ENCODE results near the gene UGT1A6.
"Not testable (repeated sequence)": the region's sequence is repeated elsewhere in the genome, so short reads cannot be mapped to it uniquely, and the experiment has no call there.

The UGT1A6 gene

GRCh38 chr2:233736868-233737653 lies 44.4 kb downstream of the UGT1A6 start:
- not testable (repeated sequence) for DNase-seq

DNA sequence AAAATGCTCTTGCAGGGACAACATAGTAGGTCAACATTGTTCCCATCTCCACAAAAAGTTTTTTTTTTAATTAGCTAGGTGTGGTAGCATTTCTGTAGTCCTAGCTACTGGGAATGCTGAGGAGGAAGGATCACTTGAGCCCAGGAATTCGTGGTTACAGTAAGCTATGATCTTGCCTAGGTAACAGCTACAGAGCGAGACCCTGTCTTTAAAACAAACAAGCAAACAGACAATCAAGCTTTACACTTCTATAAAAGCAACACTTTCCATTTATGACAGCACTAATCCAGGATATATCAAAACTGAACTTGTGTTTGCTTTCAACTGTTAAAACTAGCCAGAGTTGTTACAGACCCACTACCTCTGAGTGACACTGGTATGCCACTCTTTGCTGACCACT lies 48.2 kb downstream of the UGT1A6 start:
- no peak for DNase-seq

- DNase-seq = no peak
These were observed 51.0 kb downstream of the UGT1A6 start for GRCh38 chr2:233743464-233744259.

DNA sequence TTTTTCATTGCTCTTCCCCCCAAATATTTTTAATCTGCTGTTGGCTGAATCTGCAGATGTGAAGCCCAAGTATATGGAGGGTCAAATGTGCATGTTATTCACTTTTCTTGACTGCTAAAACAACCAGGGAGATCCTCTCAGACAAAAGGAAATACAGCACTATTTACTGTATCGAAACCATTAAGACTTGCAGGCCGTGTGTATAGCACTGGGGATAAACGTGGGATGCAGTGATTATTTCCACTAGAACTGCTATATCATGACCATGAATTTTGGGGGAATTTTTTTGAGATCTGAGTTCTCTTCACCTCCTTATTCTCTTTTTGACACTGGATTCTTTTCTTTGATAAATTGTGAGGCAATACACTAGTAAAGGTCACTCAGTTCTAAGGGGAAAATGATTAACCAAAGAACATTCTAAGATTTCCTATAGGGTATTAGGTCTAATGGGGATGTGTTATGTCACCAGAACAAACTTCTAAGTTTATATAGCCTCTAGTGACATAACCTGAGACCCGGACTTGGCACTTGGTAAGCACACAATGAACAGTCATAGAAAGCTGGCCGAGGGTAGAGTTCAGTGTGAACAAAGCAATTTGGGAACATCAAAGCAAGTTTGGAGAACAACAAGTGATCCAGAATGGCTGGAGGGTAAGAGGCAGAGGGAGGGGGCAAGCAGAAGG lies 52.5 kb downstream of the UGT1A6 start:
- DNase-seq = no peak

GRCh38 chr2:233745838-233746237 lies 53.1 kb downstream of the UGT1A6 start:
- DNase-seq = not testable (repeated sequence)

DNA sequence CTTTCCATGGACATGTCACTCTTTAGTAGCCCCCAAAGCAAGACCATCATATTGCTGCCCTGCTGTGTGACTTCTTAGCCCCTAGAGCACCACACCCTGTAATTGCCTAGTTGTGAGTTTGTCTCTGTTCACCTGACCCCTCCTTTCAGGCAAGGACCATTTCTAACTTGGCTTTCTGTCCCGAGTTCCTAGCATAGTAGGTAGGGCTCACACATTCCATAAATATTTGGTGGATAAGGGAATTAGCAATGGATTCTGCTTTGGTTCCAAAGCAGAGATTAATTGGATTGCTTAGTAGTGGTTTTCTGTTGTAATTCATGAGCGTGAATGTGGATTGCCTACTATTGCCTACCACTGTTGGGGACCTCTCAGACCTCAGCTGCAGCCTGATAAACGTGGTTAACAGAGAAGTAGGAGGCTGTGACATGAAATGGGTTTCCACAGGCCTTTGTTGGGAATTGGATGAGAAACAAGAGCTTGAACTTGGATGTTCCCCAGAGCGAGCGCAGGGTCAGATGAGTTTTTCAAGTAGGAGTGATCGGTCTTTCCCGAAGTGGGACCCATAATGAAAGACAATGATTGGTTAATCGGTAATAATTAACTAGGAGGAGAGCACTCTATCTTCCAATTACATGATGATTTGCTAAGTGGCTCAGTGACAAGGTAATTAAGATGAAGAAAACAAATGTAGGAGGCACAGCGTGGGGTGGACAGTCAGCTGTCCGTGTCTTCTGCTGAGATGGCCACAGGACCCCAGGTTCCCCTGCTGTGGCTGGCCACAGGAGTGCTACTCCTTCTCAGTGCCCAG lies 54.0 kb downstream of the UGT1A6 start:
- DNase-seq = no peak

GRCh38 chr2:233747283-233747544 lies 54.5 kb downstream of the UGT1A6 start:
- DNase-seq = no peak

DNA sequence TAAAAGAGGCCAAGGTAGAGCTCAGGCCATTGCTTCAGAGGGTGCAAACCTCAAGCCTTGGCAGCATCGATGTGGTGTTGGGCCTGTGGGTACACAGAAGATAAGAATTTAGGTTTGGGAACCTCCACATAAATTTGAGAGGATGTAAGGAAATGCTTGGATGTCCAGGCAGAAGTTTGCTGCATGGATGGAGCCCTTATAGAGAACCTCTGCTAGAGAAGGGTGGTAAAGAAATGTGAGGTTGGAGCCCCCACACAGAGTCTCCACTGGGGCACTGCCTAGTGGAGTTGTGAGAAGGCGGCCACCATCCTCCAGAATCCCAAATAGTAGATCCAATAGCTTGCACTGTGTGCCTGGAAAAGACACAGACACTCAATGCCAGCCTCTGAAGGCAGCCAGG lies 58.0 kb downstream of the UGT1A6 start:
- DNase-seq = not testable (repeated sequence)

DNA sequence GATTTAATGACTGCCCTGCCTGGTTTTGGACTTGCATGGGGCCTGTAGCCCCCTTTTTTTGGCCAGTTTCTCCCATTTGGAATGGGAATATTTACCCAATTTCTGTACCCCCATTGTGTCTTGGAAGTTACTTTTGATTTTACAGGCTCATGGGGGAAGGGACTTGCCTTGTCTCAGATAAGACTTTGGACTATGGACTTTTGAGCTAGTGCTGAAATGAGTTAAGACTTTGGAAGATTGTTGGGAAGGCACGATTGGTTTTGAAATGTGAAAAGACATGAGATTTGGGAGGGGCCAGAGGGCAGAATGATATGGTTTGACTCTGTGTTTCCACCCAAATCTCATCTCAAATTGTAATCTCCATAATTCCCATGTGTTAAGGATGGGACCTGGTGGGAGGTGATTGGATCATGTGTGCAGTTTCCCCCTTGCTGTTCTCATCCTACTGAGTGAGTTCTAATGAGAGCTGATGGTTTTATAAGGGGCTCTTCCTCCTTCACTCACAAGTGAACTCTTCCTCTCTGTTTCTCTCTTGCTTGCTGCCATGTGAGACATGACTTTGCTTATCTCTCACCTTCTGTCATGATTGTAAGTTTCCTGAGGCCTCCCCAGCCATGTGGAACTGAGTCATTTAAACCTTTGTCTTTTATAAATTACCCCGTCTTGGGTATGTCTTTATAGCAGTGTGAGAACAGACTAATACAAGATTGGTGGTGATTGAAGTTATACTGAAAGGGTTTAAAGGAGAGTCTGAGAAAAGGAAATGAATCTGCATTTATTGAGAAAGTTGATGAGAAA lies 58.7 kb downstream of the UGT1A6 start:
- DNase-seq = not testable (repeated sequence)

- no peak for DNase-seq
These were observed 62.4 kb downstream of the UGT1A6 start for GRCh38 chr2:233754872-233755611.

GRCh38 chr2:233756429-233757081 lies 63.9 kb downstream of the UGT1A6 start:
- DNase-seq = no peak

- DNase-seq = no peak
These were observed 65.5 kb downstream of the UGT1A6 start for GRCh38 chr2:233758141-233758540.

DNA sequence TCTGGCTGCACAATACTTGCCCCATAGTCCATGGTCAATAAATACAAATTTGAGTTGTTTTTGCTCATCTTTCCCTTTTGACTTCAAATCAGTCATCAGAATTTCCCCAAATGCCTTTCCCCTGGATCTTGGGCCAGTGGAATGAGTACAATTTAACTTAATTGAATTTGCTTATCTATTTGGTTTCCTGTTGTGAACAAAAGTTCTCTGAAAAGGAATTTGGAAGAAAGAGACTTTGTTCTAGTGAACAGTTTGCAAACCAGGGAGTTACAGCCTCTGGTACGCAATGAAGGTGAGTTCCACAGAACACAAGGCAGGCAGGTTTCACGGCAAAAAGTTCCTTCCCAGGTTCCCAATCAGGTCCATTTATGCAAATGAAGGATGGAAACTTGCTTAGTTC lies 66.2 kb downstream of the UGT1A6 start:
- no peak for DNase-seq

DNA sequence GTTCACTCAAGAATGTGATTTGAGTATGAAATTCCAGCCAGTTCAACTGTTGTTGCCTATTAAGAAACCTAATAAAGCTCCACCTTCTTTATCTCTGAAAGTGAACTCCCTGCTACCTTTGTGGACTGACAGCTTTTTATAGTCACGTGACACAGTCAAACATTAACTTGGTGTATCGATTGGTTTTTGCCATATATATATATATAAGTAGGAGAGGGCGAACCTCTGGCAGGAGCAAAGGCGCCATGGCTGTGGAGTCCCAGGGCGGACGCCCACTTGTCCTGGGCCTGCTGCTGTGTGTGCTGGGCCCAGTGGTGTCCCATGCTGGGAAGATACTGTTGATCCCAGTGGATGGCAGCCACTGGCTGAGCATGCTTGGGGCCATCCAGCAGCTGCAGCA lies 67.4 kb downstream of the UGT1A6 start, which contains the start of gene UGT1A1:
Gene UGT1A1, plus strand, starts transcription at position 228 of the 400 bp plus-strand sequence. Its CDS starts 18 bp downstream, at position 246.
- DNase-seq = no peak

DNA sequence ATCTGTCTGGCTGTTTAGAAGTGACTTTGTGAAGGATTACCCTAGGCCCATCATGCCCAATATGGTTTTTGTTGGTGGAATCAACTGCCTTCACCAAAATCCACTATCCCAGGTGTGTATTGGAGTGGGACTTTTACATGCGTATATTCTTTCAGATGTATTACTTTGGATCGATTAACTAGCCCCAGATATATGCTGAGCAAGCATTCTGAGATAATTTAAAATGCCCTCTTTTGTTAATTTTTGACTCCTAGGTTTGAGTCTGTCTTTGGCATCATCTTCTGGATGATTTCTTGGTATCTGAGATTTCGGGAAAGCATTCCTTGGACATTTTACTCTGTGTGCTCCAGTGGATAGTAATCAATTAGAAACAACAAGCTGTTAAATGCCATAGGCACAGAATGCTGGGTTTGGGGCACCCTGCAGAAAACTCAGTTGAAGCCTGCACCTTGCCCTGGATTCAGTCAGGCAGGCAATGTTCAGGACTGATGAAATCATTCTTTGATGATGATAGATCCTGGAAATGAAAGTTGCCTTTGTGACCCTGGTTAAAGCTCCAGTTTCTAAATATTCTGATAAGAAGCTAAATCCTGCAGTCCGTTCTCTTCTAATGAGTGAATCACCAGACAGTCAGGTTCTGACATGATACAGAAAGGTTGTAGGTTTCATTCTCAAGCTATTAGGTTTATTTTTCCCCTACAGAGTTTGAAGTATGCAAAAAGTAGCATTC lies 68.5 kb downstream of the UGT1A6 start:
- DNase-seq = no peak

DNA sequence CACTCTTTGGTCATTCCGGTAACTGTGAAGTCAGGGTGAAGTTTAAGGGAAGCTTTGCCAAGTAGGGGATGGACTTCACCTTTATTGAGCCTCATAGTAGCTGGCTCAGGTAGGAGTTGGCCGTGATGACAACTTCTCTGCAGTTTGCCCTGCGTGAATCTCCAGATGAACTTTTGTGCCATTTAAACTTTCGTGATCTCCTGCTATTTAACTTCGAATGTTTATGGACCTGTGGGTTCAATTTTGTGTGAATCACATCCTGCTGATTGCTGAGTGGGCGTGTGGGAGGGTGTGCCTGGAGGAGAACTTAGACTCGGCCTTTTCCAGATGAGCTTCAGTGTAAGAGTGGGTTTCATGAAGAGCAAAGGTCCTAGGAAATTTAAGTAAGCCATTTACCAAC lies 71.6 kb downstream of the UGT1A6 start:
- no peak for DNase-seq

DNA sequence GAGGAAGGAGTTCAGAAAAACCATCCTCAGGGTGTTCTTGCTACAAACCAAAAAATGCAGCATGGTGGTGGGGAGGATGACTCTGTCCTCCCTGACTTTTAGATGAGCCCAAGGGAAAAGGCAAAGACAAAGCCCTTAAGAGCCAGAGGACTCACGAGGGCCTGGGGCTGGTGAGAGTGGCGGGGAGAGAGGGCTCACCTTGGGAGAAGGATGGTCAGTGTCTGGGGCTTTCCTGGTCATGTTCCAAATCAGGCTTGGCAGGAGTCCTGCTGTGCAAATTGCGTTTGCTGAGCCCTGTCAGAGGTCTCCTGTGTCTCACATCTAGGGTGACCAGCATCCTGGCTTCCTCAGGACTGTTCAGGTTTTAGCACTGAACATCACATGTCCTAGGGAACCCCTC lies 72.1 kb downstream of the UGT1A6 start:
- DNase-seq = no peak

DNA sequence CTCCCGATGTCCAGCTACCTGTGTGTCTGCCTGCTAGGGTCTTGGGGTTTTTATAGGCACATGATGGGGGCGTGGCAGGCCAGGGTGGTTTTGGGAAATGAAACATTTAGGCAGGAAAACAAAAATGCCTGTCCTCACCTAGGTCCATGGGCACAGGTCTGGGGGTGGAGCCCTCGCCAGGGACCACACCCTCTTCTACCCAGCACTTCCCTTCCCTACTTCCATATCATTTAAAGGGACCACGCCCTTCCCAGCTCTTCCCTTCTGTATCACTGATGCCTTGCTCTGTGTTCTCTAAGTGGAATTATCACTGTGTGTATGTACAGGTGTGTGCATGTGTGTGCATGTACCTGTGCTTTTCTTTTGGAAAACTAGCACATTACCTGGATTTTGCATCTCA lies 73.7 kb downstream of the UGT1A6 start:
- no peak for DNase-seq

DNA sequence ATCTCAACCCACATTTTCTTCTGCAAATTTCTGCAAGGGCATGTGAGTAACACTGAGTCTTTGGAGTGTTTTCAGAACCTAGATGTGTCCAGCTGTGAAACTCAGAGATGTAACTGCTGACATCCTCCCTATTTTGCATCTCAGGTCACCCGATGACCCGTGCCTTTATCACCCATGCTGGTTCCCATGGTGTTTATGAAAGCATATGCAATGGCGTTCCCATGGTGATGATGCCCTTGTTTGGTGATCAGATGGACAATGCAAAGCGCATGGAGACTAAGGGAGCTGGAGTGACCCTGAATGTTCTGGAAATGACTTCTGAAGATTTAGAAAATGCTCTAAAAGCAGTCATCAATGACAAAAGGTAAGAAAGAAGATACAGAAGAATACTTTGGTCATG lies 75.4 kb downstream of the UGT1A6 start:
- no peak for DNase-seq

DNA sequence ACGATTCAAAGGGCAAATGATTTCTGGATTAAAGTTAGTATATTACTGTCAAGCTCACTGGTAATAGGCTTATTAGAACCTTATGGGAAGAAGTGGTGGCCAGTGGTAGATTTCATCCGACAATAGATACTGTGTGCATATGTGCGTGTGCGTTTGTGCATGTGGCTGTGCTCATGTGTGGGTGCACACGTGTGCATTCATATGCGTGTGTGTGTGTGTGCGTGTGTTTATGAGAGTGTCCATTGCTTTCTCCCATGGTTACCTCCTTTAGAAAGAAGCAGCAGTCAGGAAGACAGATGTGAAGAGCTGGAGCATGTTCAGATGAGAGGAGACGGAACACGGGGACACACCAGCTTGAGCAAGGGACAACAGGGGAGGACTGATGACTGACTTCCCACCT lies 76.6 kb downstream of the UGT1A6 start:
- DNase-seq = no peak

Data from NCI-H1694 (cell line).